GM19025 (cell line): ENCODE data around the gene OBSCN.
"Not testable (repeated sequence)": the region's sequence is repeated elsewhere in the genome, so short reads cannot be mapped to it uniquely, and the experiment has no call there.

ENCODE experiments used
- ATAC-seq: cut with Tn5 transposase; IDR thresholded peaks from one replicate; pipeline ENCODE4 v1.9.1; 2021; ENCODE audit warnings: mild to moderate bottlenecking, low read depth, moderate library complexity; ENCODE audit not compliant: unreplicated experiment

Gene OBSCN

DNA sequence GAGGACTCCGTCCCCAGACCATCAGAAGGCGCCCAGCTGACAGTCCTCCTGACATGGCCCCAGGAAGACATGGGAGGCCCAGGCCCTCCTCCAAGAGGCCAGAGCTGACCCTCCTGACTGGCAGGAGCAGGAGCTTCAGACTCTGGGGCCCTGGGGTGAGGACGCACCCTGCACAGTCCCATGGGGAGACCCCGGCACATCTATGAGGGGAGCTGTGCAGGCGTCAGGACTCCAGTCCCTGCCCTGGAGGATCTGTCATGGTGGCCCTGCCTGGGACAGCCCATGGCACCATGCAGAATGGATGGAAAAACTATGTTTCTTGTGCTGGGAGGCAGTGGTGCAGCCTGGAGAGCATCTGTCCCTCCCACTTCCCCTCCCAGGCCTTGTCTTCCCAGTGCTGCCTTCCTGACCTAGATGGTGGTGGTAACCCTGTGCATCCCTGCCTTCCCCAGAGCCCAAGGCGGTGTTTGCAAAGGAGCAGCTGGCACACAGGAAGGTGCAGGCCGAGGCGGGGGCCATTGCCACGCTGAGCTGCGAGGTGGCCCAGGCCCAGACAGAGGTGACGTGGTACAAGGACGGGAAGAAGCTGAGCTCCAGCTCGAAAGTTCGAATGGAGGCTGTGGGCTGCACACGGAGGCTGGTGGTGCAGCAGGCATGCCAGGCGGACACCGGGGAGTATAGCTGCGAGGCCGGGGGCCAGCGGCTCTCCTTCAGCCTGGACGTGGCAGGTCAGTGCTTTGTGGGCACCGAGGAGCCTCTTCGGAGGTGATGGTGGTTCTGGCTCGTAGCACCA lies 41.9 kb downstream of the OBSCN start:
- ATAC-seq = no peak

DNA sequence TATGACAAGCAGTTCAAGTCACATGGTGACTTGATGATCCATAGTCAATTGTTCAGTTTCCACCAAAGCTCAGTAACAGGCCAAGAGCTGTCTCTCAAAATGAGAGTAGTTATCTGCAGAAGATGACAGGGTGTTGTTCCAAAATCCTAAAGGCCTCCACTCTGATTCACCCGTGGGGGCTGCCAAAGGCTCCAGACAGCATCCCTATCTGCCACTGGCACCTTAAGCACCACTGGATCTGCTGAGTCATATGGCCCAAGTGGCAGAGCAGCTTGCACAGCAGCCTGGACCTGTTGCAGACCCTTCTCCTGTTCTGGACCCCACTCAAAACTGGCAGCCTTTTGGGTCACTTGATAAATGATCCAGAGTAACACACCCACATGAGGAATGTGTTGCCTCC lies 44.6 kb downstream of the OBSCN start:
- not testable (repeated sequence) for ATAC-seq

DNA sequence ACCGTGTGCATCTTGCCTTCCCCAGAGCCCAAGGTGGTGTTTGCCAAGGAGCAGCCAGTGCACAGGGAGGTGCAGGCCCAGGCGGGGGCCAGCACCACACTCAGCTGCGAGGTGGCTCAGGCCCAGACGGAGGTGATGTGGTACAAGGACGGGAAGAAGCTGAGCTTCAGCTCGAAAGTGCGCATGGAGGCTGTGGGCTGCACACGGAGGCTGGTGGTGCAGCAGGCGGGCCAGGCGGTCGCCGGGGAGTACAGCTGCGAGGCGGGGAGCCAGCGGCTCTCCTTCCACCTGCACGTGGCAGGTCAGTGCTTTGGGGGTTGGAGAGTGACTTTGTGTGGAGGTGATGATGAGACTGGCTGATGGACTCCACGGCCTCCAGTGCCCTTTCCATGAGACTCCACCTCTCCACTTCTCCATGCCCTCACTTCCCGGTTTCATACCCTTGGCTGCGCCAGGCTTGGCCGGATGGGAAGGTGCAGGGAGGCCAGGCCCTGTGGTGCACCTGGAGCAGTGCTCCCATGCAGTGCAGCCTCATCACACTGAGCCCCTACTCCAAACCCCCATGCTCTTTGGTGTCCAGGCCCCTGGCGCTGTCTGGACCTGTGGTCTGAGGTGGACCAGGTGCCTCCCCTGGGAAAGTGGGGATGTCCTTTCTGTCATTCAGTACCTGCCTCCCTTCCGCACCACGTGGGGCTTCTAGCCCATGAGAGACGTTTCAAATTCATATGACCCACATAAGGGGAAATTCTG lies 49.0 kb downstream of the OBSCN start:
- no peak for ATAC-seq

DNA sequence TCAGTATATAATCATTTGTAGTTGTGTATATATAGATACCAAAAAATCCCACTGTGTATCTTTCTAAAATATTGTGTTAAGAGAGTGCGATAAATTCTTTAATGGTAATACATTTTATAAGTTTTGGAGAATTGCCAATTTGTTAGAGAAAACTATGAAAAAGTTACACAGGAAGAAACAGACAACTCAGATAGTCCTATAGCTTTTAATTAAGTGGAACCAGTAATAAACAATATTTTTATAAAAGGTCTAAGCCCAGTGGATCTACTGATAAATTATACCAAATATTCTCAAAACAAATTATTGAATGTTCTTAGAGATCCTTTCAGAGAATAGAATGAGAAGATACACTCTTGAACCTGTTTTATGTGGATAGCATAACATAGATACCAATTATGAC lies 50.6 kb downstream of the OBSCN start:
- ATAC-seq = no peak

DNA sequence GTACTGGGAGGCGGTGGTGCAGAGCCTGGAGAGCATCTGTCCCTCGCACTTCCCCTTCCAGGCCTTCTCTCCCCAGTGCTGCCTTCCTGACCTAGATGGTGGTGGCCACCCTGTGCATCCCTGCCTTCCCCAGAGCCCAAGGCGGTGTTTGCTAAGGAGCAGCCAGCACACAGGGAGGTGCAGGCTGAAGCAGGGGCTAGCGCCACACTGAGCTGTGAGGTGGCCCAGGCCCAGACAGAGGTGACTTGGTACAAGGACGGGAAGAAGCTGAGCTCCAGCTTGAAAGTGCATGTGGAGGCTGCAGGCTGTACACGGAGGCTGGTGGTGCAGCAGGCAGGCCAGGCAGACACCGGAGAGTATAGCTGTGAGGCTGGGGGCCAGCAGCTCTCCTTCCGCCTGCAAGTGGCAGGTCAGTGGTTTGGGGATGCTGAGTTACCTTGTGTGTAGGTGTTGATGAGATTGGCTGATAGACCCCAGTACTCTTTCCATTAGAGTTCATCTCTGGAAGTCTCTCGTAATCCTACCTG lies 51.6 kb downstream of the OBSCN start:
- no peak for ATAC-seq

DNA sequence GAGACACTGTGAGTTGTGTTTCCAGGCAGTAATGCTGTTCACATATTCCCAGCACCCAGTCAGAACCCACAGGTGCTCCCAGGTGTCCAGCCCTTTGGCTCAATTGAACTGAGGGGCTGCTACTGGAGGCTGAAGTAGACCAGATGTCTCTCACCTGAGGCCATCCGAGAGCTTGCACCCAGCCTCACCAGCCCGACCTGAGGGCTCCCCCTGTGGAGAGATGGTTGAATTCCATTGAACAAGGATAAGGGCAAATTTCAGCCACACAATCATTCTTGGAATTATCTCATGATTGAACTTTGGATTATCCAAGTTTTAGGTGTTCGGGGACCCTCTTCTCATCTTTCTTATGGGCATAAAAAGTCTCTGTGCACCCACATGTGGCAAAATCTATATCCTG lies 52.1 kb downstream of the OBSCN start:
- ATAC-seq = no peak

DNA sequence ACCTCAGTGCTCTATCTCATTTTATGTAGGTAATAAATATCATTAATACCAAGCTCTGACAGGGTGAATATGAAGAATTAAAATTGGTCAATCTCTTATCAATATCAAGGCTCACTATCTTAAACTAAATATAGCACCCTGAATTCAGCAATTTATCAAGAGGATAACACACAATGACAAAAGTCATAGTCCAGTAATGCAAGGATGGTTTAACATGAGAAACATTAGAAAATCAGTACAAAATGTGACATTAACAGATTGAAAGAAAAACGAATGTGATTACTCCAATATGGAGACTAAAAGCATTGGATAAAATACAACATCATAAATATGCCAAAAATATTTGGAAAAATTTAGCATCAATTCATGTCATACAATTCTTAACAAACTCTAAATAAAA lies 53.9 kb downstream of the OBSCN start:
- ATAC-seq = no peak

DNA sequence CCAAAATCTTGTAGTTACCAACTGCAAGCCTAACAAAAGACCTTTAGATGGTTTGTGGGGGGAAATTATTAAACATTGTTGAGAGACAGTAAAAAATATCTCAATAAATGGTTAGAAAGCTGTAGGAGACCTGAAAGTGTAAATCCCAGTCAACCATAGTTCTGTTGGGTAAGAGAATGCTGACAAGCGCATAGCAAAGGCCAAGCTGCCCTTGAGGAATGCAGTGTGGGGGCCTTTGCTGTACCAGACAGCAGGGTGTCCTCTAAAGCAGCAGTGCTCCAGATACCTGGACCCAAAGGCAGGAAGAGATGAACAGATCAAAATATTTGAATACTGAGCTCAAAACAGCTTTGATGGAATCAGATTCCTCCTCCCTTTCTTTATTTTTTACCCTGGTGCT lies 54.6 kb downstream of the OBSCN start:
- no peak for ATAC-seq

DNA sequence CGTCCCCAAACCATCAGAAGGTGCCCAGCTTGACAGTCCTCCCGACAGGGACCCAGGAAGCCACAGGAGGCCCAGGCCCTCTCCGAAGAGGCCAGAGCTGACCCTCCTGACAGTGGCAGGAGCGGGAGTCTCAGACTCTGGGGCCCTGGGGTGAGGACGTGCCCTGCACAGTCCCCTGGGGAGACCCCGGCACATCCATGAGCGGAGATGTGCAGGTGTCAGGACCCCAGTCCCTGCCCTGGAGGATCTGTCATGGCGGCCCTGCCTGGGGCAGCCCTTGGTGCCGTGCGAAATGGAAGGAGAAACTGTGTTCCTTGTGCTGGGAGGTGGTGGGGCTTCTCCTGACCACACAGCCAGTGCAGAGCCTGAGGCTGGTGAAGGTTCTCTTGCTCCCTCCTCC lies 55.8 kb downstream of the OBSCN start:
- ATAC-seq = no peak

DNA sequence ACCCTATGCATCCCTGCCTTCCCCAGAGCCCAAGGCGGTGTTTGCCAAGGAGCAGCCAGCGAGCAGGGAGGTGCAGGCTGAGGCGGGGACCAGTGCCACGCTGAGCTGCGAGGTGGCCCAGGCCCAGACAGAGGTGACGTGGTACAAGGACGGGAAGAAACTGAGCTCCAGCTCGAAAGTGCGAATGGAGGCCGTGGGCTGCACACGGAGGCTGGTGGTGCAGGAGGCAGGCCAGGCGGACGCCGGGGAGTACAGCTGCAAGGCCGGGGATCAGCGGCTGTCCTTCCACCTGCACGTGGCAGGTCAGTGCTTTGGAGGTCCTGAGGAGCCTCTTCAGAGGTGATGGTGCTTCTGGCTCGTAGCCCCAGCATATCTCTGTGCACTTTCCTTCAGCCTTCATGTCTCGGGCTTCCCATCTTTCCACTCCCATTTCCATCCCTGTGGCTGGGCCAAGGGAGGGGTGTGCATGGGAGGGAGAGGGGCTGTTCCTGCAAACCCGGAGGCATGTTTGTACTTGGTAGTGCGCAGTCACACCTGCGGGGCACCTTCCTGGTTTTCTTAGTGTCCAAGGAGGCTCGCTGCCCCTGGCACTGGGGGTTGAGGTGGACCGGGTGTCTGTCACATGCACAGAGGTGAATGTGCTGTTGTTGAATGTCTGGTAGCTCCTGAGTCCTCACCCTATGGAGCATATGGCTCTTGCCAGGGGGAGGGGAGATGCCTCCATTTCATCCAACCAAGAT lies 56.4 kb downstream of the OBSCN start:
- no peak for ATAC-seq

DNA sequence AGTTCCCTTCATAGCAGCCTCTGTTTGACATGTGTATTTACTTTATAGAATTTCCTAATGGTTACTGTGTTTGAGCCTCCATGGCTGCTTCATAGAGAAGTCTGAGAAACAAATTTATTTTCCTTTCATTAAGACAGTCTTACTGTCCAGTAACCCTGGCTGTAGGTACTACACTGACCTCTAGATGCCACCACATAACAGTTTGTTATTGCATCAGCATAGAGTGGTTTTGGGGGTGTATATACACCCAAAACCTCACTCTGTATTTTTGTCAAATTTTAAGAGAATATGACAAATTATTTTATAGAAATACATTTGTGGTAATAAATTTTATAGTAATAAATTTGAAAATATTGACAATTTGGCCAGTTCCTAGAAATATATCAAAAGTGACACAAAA lies 57.3 kb downstream of the OBSCN start:
- no peak for ATAC-seq

DNA sequence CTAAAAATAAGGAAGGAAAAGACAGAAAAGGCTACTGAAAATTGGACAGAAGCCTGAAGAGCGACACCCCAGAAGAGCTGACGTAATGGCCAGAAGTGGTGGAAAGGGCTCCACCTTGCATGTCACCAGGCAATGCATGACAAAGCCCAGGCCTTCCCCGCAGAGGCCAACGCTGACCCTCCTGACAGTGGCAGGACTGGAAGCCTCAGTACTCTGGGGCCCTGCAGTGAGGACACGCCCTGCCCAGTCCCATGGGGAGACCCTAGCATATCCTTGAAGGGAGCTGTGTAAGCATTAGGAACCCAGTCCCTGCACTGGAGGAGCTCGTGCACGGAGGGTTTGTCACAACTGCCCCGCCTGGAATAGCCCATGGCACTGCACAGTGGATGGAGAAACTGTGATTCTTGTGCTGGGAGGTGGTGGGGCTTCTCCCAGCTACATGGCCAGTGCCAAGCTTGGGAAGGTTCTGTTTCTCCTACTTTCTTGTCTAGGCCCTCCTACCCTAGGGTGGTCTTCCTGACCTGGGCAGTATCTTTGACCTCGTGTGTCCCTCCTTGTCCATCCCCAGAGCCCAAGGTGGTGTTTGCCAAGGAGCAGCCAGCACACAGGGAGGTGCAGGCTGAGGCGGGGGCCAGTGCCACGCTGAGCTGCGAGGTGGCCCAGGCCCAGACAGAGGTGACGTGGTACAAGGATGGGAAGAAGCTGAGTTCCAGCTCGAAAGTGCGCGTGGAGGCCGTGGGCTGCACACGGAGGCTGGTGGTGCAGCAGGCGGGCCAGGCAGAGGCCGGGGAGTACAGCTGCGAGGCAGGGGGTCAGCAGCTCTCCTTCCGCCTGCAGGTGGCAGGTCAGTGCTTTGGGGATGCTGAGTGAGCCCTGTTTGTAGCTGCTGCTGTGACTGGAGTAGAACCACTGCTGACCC lies 60.4 kb downstream of the OBSCN start:
- no peak for ATAC-seq

DNA sequence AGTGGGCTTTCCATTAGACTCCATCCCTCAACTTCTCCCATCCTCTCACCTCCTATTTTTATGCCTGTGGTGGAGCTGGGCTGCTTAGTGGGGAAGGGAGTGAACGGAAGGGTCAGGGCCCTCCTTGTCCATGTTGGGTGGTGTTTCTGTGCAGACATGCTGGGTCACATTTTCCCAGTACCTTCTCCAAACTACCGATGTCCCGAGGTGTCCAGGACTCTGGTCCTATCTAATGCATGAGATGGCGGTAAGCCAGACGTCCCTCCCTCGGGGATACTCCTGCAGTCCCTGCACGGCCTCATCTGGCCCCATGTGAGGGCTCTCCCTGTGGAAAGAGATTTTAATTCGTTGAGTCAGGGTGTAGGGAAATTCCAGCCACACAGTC lies 61.0 kb downstream of the OBSCN start:
- ATAC-seq = no peak

DNA sequence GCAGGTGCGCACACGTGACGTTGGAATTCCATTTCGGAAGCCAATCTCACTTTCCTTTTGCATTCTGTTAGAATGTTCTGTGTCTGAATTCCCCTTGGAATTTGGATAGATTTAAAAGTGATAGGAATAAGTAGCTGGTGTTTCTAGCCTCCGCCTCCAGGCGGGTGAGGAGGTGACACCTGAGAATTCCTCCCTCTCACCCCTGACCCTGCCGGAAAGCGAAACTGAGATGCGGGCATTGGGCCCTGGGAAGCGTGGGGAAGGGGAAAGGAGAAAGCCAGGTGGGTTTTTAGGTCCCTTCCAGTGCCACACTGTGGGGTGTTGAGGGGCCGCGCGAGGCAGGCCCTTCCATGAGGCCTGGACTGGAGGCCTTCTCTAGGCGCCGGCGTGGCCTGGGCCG lies 61.6 kb downstream of the OBSCN start:
- ATAC-seq = not testable (repeated sequence)

DNA sequence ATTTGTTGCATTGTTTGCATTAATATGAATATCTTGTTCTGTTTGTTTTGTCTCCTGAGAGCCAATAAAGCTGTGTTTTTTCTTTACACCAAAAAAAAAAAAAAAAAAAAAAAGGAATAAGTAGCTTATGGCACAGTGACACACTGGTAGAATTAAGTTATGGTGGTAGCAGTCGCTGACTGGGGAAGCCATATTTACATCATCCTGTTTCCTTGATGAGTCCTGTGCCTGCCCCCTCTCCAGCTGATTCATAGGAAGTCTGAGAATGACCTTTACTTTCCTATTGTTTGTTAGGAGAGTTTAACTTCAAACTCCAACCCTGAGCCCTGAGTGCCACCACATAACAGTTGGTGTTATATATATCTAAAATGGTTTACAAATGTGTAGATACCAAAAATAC lies 62.2 kb downstream of the OBSCN start:
- no peak for ATAC-seq

DNA sequence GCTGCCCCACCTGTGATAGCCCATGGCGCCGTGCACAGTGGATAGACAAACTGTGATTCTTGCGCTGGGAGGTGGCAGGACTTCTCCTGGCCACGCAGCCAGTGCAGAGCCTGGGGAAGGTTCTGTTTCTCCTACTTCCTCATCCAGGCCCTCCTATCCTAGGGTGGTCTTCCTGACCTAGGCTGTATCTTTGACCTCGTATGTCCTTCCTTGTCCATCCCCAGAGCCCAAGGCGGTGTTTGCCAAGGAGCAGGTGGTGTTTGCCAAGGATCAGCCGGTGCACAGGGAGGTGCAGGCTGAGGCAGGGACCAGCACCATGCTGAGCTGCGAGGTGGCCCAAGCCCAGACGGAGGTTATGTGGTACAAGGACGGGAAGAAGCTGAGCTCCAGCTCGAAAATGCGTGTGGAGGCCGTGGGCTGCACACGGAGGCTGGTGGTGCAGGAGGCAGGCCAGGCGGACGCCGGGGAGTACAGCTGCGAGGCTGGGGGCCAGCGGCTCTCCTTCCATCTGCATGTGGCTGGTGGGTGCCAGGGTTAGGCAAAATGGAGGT lies 63.9 kb downstream of the OBSCN start:
- ATAC-seq = no peak

DNA sequence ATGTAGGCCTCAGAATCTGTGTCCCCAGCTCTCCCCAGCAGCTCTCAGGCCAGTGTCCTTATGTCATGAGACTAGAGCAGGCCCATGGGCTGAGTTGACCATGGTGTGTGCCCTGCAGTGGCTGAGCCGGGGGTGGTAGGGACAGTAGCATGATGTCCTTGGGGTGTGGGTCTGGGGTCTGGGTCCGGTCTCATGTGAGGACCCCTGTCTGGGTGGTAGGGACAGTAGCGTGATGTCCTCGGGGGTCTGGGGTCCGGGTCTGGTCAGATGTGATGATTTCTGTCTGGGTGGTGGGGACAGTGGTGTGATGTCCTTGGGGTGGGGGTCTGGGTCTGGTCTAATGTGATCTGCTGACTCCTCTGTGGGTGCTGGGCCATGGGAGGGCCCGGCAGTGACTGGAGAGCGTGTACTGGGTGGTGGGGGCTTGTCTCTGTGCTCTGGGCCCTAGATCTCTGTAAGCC lies 64.5 kb downstream of the OBSCN start:
- no peak for ATAC-seq

DNA sequence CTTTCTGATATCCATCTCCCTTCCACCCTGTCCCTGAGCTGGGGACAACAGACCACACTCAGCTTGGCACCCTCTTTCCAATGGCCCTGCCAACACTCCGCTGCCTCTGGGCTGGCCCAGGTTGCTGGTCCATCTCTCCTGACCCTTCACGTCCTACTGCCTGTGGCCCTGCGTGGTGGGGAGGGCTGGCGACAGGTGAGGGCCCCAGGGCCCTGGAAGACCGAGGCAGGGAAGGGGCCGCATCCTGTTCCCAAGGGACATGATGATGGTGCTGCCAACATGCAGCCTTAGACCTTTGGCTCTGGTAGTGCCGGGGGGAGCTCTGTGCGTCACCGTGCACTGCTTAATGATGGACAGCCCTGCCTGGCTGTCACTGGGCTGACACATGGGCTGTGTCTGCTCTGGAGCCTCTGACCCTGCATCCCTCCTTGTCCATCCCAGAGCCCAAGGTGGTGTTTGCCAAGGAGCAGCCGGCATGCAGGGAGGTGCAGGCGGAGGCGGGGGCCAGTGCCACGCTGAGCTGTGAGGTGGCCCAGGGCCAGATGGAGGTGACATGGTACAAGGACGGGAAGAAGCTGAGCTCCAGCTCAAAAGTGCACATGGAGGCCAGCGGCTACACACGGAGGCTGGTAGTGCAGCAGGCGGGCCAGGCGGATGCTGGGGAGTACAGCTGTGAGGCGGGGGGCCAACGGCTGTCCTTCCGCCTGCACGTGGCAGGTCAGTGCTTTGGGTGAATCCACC lies 65.2 kb downstream of the OBSCN start:
- no peak for ATAC-seq
